ENCODE results near the gene DEPP1. TPM values are rescaled to one million over a fixed set of nuclear protein-coding genes. Genes with fewer than 3 reads are reported as not detected.

DEPP1 gene
- total RNA-seq, 1 experiment from 2014 or later: 3.8 TPM

GRCh38 chr10:44981172-44982113 is 2.8 kb upstream of the DEPP1 start:
- CTCF ChIA-PET: interaction anchor here (1.1 to 3.1 kb wide), 3 partner anchors 14 to 49 kb away, joined by 3 to 14 read pairs (median 3); no protein-coding TSS in a partner anchor
- Histone ChIP-seq H3K4me2 (ENCODE audit: low read length) (peak overlapping the region; percentile 89), H2AFZ (ENCODE audit: low read depth, low read length, poor library complexity, severe bottlenecking) (peak overlapping the region; percentile 14), H3K4me1 (ENCODE audit: control insufficient read depth in 1 of 2, insufficient read depth in 2 of 2, low read length in 2 of 2) (peaks cover 41 to 56% of the 10 kb centered on the region in 2 experiments), H3K79me2 (ENCODE audit: insufficient read depth, low read length) (no peaks in the 10 kb centered on the region), H4K20me1 (ENCODE audit: insufficient read depth) (no peaks in the 10 kb centered on the region), H3K36me3 (ENCODE audit: control insufficient read depth in 1 of 2, insufficient read depth in 2 of 2, low read length in 2 of 2) (no peaks in the 10 kb centered on the region), H3K4me3 (replicated peaks in 1 of 2; ENCODE audit: low read depth in 1 of 2, low read length in 2 of 2) (peak overlapping the region; percentile 4 to 27; a peak in 3 of 4 replicates), H3K9ac (ENCODE audit: low read length) (peak overlapping the region; percentile 50), H3K27me3 (ENCODE audit: insufficient read depth, low read length) (no peaks in the 10 kb centered on the region), H3K9me3 (ENCODE audit: control insufficient read depth in 1 of 2, insufficient read depth in 1 of 2, low read depth in 1 of 2, low read length in 2 of 2) (no peaks in the 10 kb centered on the region), H3K27ac (ENCODE audit: low read depth, low read length) (peak overlapping the region; percentile 80), H3K9me2 (ENCODE audit: insufficient read depth) (no peaks in the 10 kb centered on the region)
- intact Hi-C loops (cut with micrococcal nuclease): no loop called here
- ATAC-seq (peak; percentile 79), DNase-seq (ENCODE audit: low read depth, low spot score) (peak; percentile 73)
- TF ChIP-seq POLR2AphosphoS5 (IDR thresholded peaks at IDR 0.05; ENCODE audit: low read depth, low read length) (peak; percentile 53), YY1 (IDR thresholded peaks at IDR 0.05; ENCODE audit: extremely low read depth, insufficient replicate concordance, low read depth, low read length) (peak; percentile 82), FOSL1 (IDR thresholded peaks at IDR 0.05; ENCODE audit: low read depth) (peak; percentile 75), SP1 (IDR thresholded peaks at IDR 0.05; ENCODE audit: low read depth) (peak; percentile 74), ZFX (IDR thresholded peaks at IDR 0.05) (no peak), JUND (IDR thresholded peaks at IDR 0.05) (peak; percentile 64), ZBTB33 (IDR thresholded peaks at IDR 0.05; ENCODE audit: extremely low read depth, insufficient replicate concordance, low read length) (no peak), EGR1 (IDR thresholded peaks at IDR 0.05; ENCODE audit: low read depth) (no peak), CBX3 (IDR thresholded peaks at IDR 0.05; ENCODE audit: low read depth) (peak; percentile 38; the same call in 1 of the 2 replicates)
- RAD21 ChIA-PET (ENCODE audit: low non-redundant PET in 1 of 2, low total read pairs in 2 of 2, uncharacterized antibody in 2 of 2, unreplicated experiment in 2 of 2): interaction anchor here in 1 of 2 experiments (0.8 kb wide), 1 partner anchor 49 kb away, joined by 3 read pairs; no protein-coding TSS in a partner anchor
- no TSS peak for BruUV-seq (replicated peaks)
- POLR2A ChIA-PET: interaction anchor here (0.8 to 1.1 kb wide), 4 partner anchors 13 to 49 kb away, joined by 3 to 6 read pairs (median 4); no protein-coding TSS in a partner anchor
